Activated naive CD8-positive, alpha-beta T cell treated with anti-CD3 and anti-CD28 coated beads, Interleukin-2, amount 50 U/mL, for 16 hours (primary cell): Measurements from ENCODE around the gene OPRM1.

Experiments used
- DNase-seq: peaks from one replicate; pipeline ENCODE4 v3.0.0-alpha.2; 2020; ENCODE audit warnings: low read depth, low spot score

OPRM1 gene

DNA sequence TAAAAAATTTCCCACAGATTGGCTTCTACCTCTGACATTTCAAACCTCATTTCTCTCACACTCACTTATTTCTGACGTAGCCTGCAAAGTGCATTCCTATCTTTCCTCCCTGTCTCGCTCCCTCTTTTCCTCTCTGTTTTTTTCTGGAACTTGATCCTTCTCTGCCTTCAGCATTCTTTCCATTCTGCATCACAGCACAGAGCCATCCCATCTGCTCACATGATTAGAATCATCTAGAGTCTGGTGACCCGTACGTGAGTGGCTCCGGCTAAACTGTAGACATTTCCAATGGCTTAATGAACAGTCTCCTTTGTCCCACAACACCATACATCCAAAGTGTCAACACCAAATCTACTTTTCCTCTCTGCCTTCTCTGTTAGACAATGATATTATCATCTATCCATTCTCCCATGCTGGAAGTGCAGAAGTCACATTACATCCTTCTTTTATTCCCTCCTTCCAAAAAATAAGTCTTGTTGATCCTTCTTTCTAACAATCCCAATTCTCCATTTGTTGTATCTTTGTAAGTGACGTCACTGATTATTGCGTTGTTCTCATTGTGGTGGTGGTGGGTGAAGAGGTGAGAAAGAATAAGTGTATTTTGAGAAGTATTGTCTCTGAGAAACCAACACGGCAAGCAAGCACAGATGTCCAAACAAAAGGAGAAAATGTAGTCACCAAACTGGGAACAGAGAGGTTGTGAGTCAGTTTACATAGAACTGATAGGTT lies 41.6 kb downstream of the OPRM1 start:
- no peak for DNase-seq

DNA sequence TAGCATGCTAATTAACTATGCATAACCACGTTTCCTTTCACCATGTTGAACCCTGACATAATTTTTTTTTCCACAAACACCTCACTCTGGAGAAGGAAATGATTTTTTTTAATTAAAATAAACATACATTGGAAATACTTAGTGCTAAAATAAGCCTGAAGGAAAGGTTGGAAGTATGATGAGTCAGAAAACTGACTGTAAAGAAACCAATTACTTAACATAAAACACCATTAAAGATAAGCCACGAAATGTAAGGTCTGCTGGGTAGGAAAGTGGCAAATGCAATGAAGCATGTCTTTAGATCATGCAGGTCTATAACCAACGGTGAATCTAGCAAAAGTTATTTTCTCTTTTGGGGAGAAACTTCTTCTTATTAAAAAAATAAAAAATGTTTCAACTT lies 47.5 kb downstream of the OPRM1 start:
- no peak for DNase-seq

DNA sequence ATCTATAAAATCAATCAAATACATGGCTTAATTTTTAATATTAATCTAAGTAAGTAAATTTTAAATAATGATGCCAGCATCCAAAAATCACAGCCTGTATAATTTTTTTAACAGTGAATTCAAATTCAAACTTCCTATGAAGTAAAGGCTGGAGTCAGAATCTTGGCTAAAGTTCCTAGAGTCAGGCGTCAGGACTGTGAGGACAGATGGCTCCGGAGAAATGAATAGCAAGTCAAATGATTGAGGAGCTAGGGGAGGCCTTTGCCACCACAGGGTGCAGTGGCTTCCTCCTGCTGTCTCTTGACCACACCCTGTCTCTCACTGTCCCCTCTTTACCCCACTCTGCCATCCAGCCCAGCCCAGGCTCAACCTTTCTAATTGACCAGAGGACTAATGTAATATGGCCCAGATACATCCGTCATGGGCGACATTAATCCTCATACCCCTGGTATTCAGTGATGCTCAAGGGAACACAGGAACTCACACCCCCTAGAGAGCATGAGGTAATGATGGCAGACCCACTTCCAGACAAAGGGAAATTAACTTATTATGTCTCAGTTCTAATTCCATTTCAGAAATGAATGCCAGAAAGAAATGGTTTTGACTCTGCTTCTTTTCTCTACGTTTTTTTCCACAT lies 53.4 kb downstream of the OPRM1 start:
- DNase-seq = no peak

DNA sequence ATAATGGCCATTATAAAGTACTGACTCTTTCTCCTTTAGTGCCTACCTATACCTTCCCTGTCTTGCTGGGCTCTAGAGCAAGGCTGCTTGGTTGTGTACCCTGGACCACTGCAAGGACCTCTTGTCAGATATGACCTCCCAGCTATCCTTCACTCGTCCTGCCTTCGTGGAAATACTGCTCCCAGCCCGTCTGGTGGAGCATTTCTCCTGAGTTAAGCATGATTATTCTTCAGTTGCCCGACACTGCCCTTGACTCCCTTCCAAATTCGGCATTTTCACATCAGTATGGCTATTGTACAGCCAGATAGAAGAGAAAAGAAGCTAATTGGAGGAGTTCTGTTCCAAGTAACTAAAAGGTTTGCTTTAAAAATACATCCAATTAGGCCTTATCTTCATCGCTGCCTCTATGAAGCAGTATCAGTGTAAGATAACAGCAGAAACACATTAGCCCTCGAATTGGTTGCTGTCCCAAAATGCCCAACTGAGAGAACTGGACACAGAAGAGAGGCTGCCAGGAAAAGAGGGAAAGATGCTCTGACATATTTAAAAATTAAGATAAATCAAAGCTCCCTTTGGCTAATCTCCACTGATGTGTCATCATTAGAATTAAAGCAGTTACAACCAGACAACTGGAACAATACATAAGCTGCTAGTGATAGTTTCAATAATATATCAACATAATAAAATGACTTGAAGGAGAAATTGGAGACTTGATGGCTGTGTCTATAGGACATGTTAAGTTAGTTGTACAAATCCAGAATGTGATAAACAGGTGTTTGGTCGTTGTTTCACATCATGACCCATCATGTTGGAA lies 54.4 kb downstream of the OPRM1 start:
- DNase-seq = no peak

DNA sequence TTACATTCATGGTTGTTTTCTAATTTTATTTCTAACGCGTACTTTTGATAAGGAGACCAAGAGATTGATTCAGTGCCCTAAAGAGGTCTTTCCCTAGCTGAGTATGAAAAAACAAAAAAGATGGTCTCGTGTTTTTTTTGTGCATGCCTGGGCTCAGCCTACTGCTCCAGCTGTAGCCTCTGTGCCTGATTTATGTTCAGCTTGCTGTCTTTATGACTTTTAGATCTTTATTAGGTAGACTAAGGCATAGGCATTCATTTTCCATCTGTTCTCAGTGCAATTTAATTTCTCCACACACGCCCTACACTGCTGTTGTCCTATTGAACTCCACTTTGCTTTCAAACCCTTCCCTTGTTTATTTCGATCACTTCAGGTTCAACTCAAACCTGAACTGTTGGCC lies 56.5 kb downstream of the OPRM1 start:
- DNase-seq = no peak

DNA sequence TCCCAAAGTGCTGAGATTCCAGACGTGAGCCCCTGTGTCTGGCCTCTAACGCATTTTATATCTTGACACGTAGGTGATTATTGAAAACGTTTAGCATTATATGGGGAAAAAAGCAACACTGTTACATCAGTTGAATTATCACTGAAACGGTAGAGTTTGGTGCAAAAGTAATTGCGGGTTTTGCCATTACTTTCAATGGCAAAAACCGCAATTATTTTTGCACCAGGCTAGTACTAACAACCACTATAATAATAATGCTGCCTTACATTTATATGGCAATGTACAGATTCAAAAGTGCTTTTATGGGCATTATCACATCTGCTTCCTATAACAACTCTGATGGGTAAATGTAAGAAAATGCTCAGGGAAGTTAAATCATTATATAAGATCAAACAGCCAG lies 57.3 kb downstream of the OPRM1 start:
- DNase-seq = no peak

DNA sequence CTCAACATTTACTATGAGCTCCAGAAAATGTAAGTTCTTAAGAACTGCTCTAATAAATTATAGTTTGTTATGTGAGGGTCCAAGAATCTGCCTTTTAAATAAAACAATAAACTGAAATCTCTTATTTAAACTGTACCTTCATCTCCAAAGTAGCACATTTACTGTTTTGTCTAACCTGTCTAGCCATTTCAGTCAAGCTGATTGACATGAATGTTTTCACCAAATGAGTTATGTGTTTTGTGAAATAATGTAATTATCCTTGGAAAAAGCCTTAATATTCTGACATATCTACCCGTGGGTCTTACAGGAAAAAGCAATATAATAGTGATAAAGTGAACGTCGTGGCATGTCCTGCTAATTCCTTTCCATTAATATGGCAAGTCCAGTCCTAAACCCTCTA lies 57.8 kb downstream of the OPRM1 start:
- DNase-seq = no peak

DNA sequence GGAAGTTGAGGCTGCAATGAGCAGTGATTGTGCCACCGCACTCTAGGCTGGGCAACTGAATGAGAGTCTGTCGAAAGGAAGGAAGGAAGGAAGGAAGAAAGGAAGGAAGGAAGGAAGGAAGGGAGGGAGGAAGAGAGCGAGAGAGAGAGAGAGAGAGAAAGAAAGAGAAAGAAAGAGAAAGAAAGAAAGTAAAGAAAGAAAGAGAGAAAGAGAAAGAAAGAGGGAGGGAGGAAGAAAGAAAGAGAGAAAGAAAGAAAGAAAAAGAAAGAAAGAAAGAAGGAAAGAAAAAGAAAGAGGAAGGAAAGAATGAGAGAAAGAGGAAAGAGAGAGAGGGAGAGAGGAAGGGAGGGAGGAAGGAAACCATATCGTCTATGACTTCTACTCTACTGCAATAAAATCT lies 60.2 kb downstream of the OPRM1 start:
- no peak for DNase-seq

DNA sequence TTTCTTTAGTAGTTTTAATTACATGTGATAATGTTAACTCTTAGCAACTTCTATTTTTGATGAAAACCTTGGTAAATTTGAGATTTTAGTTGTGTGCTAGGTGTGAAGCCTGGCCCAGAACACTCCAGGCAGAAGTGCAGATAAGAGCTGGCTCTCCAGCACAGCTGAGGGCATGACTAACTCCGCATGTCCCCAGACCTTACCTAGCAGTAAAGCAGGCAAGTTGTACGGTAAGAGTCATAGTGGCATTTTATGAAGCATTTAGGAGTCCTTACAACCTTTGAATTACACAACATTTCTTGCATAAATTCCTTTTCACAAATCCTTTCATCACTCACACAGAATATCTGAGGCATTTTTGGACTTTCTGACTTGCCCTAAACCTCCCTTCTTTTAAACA lies 67.2 kb downstream of the OPRM1 start:
- no peak for DNase-seq

DNA sequence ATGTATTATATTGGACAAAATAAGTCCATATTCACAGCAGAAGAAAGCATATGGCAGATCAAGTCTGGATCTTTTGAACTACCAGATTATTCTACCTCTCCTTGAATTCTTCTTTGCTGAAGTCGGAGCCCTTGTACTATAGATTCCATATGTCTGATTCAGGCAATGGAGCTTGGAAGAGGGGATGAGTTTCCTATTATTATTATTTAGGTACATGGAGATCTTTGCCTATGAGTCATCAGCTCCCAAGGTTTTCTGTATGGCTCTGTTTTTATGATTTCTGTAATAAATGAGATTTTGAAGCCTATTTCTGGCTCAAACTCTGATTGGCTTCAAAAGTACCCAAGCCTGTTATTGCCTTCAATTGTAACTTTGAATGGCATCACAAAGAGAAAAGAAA lies 72.0 kb downstream of the OPRM1 start:
- no peak for DNase-seq

DNA sequence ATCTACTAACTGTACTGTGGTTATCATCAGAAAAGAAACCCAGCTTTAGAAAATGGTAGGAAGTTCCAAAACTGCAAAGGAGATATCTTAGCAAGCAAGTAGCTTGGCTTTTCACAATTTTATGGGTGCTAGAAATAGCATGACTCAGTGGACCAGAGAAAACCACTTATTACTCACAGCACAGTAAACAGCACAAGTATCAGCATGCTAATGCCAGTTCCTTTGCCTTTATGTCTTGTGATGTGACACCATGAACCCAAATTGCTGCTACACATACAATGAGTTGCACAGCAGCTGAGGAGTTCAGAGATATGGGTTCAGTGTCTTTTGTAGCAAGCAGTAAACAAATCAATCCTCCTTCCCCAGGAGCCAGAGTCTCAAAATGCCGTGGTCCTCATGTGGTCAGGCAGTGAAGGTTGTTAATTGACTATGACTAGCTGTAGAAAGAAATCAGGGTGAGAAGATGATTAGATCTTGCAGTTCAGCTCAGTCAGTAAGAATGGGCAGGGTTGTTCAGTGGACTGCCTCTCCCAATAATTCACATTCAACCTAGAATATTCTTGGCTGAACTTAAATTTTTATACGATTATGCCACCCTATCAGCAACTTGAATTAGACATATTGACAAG lies 73.3 kb downstream of the OPRM1 start:
- DNase-seq = no peak

DNA sequence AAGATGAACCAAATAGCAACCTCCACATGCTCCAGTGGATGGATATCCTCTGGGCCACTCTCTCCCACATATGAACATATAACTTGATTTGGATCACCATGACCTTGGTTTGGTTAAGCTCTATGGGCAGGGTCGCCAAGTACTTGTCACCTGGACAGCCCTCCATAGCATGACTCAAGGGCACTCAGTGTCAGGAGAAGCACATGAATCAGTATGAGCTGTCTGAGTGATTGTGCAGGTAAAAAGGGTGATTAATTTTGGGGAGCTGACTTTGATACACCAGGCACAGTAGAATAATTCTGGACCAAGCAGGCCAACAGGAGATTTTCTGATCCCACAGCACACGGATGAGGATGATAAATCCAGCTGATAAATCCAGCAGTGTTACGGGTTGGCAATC lies 74.4 kb downstream of the OPRM1 start:
- DNase-seq = no peak

DNA sequence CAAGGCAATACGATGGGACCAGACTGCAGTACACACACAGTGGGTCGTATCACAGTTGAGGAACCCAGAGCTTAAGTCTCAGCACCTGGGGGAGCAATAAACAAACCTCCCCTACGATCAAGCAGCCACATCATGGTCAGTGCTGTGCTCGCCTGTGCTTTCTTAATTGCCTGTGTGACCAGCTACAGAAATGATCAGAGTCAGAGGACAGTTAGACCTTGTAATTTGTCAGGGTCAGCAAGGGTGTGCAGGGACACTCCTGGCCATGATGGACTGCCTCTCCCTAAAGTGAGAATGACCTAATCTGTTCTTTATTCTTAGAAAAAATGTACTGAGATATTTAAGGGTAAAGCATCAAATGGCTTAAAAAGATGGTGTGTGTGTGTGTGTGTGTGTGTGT lies 78.4 kb downstream of the OPRM1 start:
- DNase-seq = no peak

DNA sequence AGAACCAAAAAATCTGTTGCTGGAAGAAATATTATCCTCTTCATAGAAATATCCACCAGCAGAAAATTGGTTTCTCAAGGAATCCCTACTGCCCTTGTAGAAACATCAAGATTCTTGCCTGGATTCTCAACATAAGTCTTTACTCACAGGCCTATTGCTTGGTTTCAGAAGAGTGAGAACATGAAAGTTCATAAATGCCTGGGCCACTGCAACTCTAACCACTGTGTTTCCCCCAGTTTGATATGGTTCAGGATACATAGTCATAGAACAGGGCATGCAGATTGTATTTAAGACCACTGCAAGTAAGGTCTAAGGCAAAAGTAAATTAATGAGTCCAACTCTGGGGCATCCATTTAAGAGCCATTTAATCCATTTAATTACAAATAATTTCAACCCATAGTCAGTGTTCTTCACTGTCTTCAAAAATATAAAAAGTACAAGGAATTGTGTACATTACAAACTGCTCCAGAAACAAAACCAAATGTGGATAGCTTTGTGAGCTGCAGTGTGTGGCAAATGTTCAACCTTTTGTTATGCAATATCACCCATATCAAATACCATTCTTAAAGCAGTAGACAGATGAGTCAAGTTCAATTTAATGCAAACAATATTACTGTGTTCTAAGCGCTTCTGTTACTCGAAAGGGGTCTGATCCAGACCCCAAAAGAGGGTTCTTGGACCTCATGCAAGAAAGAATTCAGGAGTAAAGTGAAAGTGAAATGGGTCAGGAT lies 83.3 kb downstream of the OPRM1 start:
- DNase-seq = no peak

DNA sequence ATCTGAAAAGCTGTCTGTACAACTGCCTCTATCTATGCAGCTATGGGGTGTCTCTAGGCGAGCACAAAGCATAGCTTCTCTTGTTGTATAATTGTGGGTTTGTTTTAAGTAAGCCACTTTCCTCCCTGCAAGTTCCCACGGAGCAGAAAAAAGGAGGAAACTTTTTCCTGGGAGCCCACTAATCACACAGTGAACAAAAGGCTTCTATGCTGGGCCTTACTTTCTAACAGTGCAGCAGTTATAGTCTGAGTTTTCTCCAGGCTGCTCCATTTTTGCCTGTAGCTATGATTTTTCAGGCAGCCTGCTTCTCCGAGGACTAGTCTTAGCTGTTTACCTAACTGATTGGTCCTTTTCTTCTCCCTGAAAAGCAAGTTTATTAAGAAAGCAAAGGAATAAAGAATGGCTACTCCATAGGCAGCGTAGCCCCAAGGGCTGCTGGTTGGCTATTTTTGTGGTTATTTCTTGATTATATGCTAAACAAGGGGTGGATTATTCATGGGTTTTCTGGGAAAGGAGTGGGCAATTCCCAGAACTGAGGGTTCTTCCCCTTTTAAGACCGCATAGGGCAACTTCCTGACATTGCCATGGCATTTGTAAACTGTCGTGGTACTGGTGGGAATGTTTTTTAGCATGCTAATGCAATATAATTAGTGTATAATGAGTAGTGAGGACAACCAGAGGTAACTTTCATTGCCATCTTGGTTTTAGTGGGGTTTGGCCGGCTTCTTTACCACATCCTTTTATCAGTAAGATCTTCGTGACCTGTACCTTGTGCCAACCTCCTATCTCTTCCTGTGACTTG lies 84.3 kb downstream of the OPRM1 start:
- no peak for DNase-seq

DNA sequence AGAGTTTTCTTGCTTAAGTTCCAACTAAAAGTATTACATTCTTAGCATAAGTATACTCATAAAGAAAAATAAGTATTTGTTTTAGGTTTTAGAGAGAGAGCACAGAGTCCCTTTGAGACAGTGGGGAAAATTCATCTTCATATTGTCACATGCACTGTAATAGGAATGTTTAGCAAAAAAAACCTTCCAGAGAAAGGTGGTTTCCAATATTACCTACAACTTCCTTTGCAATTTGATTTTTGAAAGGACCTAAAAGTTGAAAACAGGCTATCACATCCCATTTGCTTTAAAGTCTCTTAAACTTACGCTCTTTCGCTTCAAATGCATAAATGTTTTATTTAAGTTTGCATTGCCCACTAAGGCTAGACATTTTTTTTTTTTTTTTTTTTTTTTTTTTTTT lies 86.4 kb downstream of the OPRM1 start:
- no peak for DNase-seq

DNA sequence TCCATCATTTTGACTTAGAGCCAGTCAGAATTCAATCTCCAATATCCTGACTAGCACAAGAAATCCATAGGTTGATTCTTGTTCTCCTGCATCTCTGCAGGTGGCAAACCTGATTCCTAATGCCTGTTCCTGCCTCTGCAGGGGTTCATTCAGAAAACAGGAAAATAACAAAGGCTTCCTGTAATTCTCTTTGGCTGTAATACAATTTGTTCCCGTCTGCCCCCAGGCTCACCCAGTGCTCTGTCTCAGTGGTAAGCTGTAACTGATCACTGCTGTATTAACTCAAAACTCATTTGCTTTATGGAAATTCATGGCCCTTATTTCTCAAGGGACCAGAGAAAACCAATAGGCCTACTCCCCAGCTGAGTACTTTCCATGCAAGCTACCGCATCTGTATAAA lies 88.6 kb downstream of the OPRM1 start:
- DNase-seq = no peak

DNA sequence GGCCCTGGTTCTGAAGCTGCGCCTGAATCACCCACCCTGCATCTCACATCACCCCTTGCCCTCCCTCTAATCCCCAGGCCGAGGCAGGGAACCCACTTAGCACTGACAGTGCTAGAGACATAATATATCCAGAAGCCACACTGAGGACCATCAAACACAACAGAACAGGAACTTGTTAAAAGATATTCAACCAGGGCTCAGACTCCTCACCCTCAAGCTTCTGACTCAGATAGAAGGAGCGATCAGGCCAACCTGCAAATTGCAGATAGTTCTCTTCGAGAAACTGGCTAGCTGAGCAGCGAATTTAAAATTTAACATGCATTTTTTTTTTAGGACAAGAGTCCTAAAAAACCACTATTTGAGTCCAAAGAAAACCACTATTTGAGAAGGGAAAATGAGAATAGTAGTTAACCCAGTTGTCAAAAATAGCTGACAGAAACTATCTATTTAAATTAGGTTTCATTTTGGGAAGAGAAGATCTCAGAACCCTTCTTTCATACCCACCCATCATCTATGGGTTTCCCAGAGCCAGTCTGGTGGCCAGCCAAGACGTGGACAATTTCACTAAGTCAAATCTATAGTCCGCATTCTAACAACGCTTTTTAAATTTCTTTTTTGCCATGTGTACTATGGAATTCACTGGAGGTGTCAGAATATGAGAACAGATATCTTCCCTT lies 95.6 kb downstream of the OPRM1 start:
- DNase-seq = no peak

DNA sequence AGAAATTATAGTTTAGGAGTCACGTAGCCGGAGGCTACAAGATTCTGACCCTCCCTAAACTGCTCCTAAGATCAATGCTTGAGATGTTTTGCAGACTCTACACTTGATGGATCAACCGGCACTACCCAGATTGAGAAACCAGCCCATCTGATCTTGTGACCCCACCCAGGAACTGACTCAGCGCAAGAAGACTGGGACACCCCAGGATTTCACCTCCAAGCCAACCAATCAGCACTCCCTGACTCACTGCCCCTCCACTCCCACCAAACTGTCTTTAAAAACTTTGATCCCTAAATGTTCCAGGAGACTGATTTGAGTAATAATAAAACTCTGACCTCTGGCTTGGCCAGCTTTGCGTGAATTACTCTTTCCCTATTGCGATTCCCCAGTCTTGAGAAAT lies 99.8 kb downstream of the OPRM1 start:
- DNase-seq = no peak

DNA sequence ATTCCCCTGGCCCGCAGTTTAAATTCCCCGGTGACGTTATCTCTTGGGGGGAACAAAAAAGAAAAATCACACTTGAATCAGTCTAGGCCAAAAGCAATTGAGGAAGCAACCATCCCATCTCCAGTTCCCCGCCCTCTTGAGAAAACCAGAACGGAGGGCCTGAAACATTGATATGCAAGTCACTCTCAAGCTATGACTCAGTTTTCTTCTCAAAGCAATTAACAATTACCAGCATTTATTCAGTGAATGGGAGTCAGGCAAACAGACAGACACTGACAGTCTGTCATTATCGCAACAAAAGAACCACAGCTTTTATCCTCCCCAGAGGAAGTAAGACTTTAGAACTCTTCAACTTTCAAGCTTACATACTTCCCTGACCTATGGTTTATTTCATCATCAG lies 100.9 kb downstream of the OPRM1 start:
- no peak for DNase-seq
